GM10847 (cell line): ENCODE measurements around the gene TNFRSF19.

Experiments
- POLR2A ChIP-seq: IDR thresholded peaks from 2 replicates; pipeline ENCODE4 v1.6.1; 2011; ENCODE audit not compliant: insufficient read length; ENCODE audit errors: extremely low read depth

The TNFRSF19 gene

GRCh38 chr13:23695196-23695595, 125.0 kb downstream of the TNFRSF19 start:
- TF ChIP-seq POLR2A: no peak

GRCh38 chr13:23695711-23696464, 125.7 kb downstream of the TNFRSF19 start:
- TF ChIP-seq POLR2A: no peak

- no peak for TF ChIP-seq POLR2A
These were observed 126.4 kb downstream of the TNFRSF19 start for GRCh38 chr13:23696610-23697009.

GRCh38 chr13:23697772-23698313, 127.6 kb downstream of the TNFRSF19 start:
- TF ChIP-seq POLR2A: no peak

- no peak for TF ChIP-seq POLR2A
These were observed 129.1 kb downstream of the TNFRSF19 start for GRCh38 chr13:23699271-23699670.

- no peak for TF ChIP-seq POLR2A
These were observed 131.0 kb downstream of the TNFRSF19 start for GRCh38 chr13:23701186-23701585.

GRCh38 chr13:23701636-23702035, 131.4 kb downstream of the TNFRSF19 start:
- TF ChIP-seq POLR2A: no peak

- TF ChIP-seq POLR2A: no peak
These were observed 133.1 kb downstream of the TNFRSF19 start for GRCh38 chr13:23703246-23703860.

GRCh38 chr13:23705583-23705982, 135.4 kb downstream of the TNFRSF19 start:
- no peak for TF ChIP-seq POLR2A

- no peak for TF ChIP-seq POLR2A
These were observed 137.5 kb downstream of the TNFRSF19 start for GRCh38 chr13:23707674-23708073.

- no peak for TF ChIP-seq POLR2A
These were observed 139.3 kb downstream of the TNFRSF19 start for GRCh38 chr13:23709536-23709935.

- TF ChIP-seq POLR2A: no peak
These were observed 140.2 kb downstream of the TNFRSF19 start for GRCh38 chr13:23710366-23710765.

- TF ChIP-seq POLR2A: no peak
These were observed 141.1 kb downstream of the TNFRSF19 start for GRCh38 chr13:23711355-23711754.

GRCh38 chr13:23714672-23715071, 144.5 kb downstream of the TNFRSF19 start:
- TF ChIP-seq POLR2A: no peak

- TF ChIP-seq POLR2A: no peak
These were observed 145.0 kb downstream of the TNFRSF19 start for GRCh38 chr13:23715092-23715761.

GRCh38 chr13:23715762-23716235, 145.6 kb downstream of the TNFRSF19 start:
- no peak for TF ChIP-seq POLR2A
